BE2C (cell line): ENCODE measurements around the gene CTBS.

ENCODE experiments used
- DNase-seq: peaks from one replicate; pipeline ENCODE4 v3.0.0-alpha.2; 2020
- H3K27me3 ChIP-seq: fragments of 250-450 bp; sonication (Bioruptor Pico); 2 replicates; pipeline ENCODE4 v1.5.1; 2020; ENCODE audit warnings: mild to moderate bottlenecking
- H3K36me3 ChIP-seq: fragments of 250-450 bp; sonication (Bioruptor Pico); 2 replicates; pipeline ENCODE4 v1.5.1; 2020; ENCODE audit warnings: mild to moderate bottlenecking
- H3K4me1 ChIP-seq: fragments of 250-450 bp; sonication (Bioruptor Pico); 2 replicates; pipeline ENCODE4 v1.5.1; 2020
- H3K4me3 ChIP-seq: 2 replicates; pipeline ENCODE4 v1.5.1; 2011; ENCODE audit warnings: low read depth, low read length
- H3K9me3 ChIP-seq: fragments of 250-450 bp; sonication (Bioruptor Pico); 2 replicates; pipeline ENCODE4 v1.5.1; 2020
- TF ChIP-seq, protein P1 (sequence below): IDR thresholded peaks from 2 replicates; pipeline ENCODE4 v1.5.1; 2012; ENCODE audit warnings: mild to moderate bottlenecking, low read depth, low read length

The CTBS gene

GRCh38 chr1:84582802-84583587, 8.8 kb upstream of the CTBS start:
- DNase-seq = peak; percentile 79
- no peaks in the 10 kb centered on the region for H3K9me3 ChIP-seq
- H3K4me3 ChIP-seq = peak overlapping the region; percentile 20; the same call in 1 of the 2 replicates
- TF ChIP-seq, protein P1, sequence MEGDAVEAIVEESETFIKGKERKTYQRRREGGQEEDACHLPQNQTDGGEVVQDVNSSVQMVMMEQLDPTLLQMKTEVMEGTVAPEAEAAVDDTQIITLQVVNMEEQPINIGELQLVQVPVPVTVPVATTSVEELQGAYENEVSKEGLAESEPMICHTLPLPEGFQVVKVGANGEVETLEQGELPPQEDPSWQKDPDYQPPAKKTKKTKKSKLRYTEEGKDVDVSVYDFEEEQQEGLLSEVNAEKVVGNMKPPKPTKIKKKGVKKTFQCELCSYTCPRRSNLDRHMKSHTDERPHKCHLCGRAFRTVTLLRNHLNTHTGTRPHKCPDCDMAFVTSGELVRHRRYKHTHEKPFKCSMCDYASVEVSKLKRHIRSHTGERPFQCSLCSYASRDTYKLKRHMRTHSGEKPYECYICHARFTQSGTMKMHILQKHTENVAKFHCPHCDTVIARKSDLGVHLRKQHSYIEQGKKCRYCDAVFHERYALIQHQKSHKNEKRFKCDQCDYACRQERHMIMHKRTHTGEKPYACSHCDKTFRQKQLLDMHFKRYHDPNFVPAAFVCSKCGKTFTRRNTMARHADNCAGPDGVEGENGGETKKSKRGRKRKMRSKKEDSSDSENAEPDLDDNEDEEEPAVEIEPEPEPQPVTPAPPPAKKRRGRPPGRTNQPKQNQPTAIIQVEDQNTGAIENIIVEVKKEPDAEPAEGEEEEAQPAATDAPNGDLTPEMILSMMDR = no peak
- no peaks in the 10 kb centered on the region for H3K36me3 ChIP-seq
- H3K27me3 ChIP-seq = no peaks in the 10 kb centered on the region
- H3K4me1 ChIP-seq = peaks cover 19% of the 10 kb centered on the region

DNA sequence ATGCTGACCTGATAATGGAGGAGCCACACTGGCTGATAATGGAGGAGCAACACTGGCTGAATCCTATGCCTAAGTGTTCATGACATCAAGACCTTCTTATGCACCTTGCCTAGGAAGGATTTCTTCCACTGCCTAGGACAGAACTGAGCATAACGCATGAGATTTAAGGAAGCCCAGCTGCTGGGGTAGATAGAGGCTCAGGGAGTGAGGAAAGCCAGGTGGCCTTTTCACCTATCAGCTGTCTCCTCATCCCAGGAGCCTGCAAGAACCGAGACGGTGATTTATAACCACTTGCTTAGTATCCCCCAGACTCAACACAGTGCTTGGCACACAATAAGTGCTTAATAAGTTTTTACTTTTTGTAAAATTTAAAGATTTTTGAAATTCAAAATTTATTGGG, 7.4 kb upstream of the CTBS start:
- Histone ChIP-seq H3K27me3 (no peaks in the 10 kb centered on the region), H3K4me1 (peaks cover 14% of the 10 kb centered on the region), H3K9me3 (no peaks in the 10 kb centered on the region), H3K4me3 (no peak overlapping the region), H3K36me3 (no peaks in the 10 kb centered on the region)
- DNase-seq = no peak
- TF ChIP-seq, protein P1 = no peak

DNA sequence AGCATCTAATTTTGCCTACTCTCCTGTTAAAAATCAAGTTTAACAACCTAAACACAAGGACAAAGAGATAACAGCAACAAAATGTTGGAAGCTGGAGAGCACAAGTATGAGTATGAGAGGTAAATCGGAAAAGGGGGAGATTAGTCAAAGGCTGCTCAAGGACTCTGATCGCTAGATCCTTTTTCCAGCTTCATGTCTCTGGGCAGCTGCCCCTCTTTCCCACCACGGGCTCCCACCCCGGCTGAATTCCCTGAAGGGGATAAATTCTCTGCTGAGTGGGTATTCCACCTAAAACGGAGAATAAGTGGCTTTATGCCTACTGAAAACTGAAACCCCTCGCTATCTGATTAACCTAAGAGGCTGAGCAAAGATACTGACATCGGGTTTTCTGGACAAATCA, 696 bp upstream of the CTBS start:
- no peaks in the 10 kb centered on the region for H3K27me3 ChIP-seq
- H3K4me3 ChIP-seq = peak overlapping the region; percentile 46; the same call in 1 of the 2 replicates
- DNase-seq = no peak
- no peaks in the 10 kb centered on the region for H3K4me1 ChIP-seq
- no peaks in the 10 kb centered on the region for H3K36me3 ChIP-seq
- H3K9me3 ChIP-seq = no peaks in the 10 kb centered on the region
- TF ChIP-seq, protein P1 = no peak

DNA sequence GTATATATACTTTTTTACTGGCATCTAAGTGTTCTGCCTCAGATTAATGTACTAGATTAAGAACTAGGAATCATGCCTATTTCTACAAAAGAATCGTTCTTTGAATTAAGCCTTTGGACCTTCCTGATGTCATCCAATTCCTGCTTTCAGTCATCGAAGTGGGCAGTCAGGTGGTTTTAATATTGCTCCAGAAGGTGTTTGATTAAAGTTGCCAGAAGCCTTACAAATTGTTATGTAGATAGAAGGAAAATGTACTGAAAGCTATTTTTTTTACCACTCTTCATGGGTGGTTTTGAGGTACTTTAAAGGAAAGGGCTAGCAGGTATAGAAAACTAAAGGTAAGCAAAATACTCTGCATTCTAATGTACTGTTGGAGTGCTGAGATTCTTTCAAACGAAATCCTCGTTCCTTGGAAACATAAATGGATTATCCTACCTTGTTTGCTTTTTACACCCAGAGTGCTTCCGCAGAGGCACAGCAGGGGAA, 716 bp downstream of the CTBS start:
- DNase-seq = no peak
- Histone ChIP-seq H3K4me3 (peak overlapping the region; percentile 60), H3K9me3 (no peaks in the 10 kb centered on the region), H3K4me1 (no peaks in the 10 kb centered on the region), H3K27me3 (no peaks in the 10 kb centered on the region), H3K36me3 (no peaks in the 10 kb centered on the region)
- TF ChIP-seq, protein P1 = no peak

GRCh38 chr1:84571150-84571535, 3.1 kb downstream of the CTBS start:
- Histone ChIP-seq H3K9me3 (no peaks in the 10 kb centered on the region), H3K4me1 (no peaks in the 10 kb centered on the region), H3K4me3 (no peak overlapping the region), H3K36me3 (no peaks in the 10 kb centered on the region), H3K27me3 (no peaks in the 10 kb centered on the region)
- TF ChIP-seq, protein P1 = no peak
- DNase-seq = no peak

GRCh38 chr1:84570436-84571149, 3.6 kb downstream of the CTBS start:
- Histone ChIP-seq H3K9me3 (no peaks in the 10 kb centered on the region), H3K4me3 (no peak overlapping the region), H3K4me1 (no peaks in the 10 kb centered on the region), H3K36me3 (no peaks in the 10 kb centered on the region), H3K27me3 (no peaks in the 10 kb centered on the region)
- TF ChIP-seq, protein P1 = no peak
- DNase-seq = no peak
